Measurements from ENCODE around the gene FARP2. TPM values are rescaled to one million over a fixed set of nuclear protein-coding genes. Genes with fewer than 3 reads are reported as not detected.
"Not testable (repeated sequence)": the region's sequence is repeated elsewhere in the genome, so short reads cannot be mapped to it uniquely, and the experiment has no call there.

The FARP2 gene
- total RNA-seq, 1 donor from 2014 or later: 57.1 TPM

DNA sequence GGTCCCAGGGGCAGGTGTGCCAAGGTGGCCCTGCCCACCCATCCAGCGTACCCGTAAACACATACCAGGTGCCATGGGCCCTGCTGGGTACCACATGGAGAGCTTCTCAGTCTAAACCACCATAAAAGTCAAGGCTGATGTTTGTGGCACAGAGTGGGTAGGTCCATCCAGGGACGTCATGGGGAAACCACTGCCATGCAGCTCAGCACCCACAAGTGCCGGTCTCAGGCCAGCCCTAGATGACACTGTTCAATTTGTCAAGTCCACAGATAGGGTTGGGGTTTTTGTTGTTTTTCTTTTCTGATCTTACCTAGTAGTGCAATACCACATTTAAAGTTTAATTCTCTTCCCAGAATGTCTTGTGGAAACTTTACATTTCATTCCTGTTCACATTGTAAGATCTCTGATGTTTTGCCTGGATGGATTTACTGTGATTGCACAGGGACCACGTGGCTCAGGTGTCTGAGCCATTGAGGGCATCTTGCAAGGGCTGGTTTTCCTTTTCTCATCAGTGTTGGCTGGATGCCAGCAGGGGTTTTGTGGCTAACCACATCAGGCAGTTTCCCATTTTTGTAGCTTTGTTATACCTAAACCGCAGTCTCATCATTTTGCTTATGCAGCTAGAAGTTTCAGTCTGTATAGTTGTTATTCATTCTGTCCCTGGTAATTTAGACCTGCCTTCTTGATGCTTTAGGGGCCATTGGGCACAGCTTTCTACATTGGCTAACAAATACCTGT, 87.6 kb downstream of the FARP2 start:
- no peak overlapping the region for H3K27ac Mint-ChIP-seq (ENCODE audit: unreplicated experiment)
- no peaks in the 10 kb centered on the region for H3K4me1 Mint-ChIP-seq (ENCODE audit: low read depth)
- no peaks in the 10 kb centered on the region for H3K27me3 Mint-ChIP-seq (ENCODE audit: low read depth)
- peaks cover 21% of the 10 kb centered on the region for H3K36me3 Mint-ChIP-seq (ENCODE audit: low read depth)
- no peak for DNase-seq (ENCODE audit: low spot score)
- TF ChIP-seq, protein P1, sequence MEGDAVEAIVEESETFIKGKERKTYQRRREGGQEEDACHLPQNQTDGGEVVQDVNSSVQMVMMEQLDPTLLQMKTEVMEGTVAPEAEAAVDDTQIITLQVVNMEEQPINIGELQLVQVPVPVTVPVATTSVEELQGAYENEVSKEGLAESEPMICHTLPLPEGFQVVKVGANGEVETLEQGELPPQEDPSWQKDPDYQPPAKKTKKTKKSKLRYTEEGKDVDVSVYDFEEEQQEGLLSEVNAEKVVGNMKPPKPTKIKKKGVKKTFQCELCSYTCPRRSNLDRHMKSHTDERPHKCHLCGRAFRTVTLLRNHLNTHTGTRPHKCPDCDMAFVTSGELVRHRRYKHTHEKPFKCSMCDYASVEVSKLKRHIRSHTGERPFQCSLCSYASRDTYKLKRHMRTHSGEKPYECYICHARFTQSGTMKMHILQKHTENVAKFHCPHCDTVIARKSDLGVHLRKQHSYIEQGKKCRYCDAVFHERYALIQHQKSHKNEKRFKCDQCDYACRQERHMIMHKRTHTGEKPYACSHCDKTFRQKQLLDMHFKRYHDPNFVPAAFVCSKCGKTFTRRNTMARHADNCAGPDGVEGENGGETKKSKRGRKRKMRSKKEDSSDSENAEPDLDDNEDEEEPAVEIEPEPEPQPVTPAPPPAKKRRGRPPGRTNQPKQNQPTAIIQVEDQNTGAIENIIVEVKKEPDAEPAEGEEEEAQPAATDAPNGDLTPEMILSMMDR (IDR thresholded peaks at IDR 0.05): no peak
- no peaks in the 10 kb centered on the region for H3K9me3 Mint-ChIP-seq (ENCODE audit: low read depth)
- H3K4me3 Mint-ChIP-seq (ENCODE audit: unreplicated experiment): no peak overlapping the region

- Mint-ChIP-seq H3K27ac (ENCODE audit: unreplicated experiment) (no peak overlapping the region), H3K4me1 (ENCODE audit: low read depth) (no peaks in the 10 kb centered on the region), H3K4me3 (ENCODE audit: unreplicated experiment) (no peak overlapping the region), H3K36me3 (ENCODE audit: low read depth) (peaks cover 21% of the 10 kb centered on the region), H3K27me3 (ENCODE audit: low read depth) (no peaks in the 10 kb centered on the region), H3K9me3 (ENCODE audit: low read depth) (no peaks in the 10 kb centered on the region)
- TF ChIP-seq, protein P1 (IDR thresholded peaks at IDR 0.05): no peak
- DNase-seq (ENCODE audit: low spot score): no peak
These were observed 89.3 kb downstream of the FARP2 start for GRCh38 chr2:241445426-241445825.

- not testable (repeated sequence) for H3K27ac Mint-ChIP-seq (ENCODE audit: unreplicated experiment); H3K4me3 Mint-ChIP-seq (ENCODE audit: unreplicated experiment); H3K9me3 Mint-ChIP-seq (ENCODE audit: low read depth); H3K4me1 Mint-ChIP-seq (ENCODE audit: low read depth); H3K36me3 Mint-ChIP-seq (ENCODE audit: low read depth); DNase-seq (ENCODE audit: low spot score); H3K27me3 Mint-ChIP-seq (ENCODE audit: low read depth)
These were observed 94.0 kb downstream of the FARP2 start for GRCh38 chr2:241450092-241450491.

- Mint-ChIP-seq H3K9me3 (ENCODE audit: low read depth) (no peaks in the 10 kb centered on the region), H3K27ac (ENCODE audit: unreplicated experiment) (no peak overlapping the region), H3K4me1 (ENCODE audit: low read depth) (no peaks in the 10 kb centered on the region), H3K36me3 (ENCODE audit: low read depth) (peaks cover 7% of the 10 kb centered on the region), H3K4me3 (ENCODE audit: unreplicated experiment) (no peak overlapping the region), H3K27me3 (ENCODE audit: low read depth) (no peaks in the 10 kb centered on the region)
- no peak for DNase-seq (ENCODE audit: low spot score)
- TF ChIP-seq, protein P1 (IDR thresholded peaks at IDR 0.05): no peak
These were observed 95.9 kb downstream of the FARP2 start for GRCh38 chr2:241451840-241452506.

DNA sequence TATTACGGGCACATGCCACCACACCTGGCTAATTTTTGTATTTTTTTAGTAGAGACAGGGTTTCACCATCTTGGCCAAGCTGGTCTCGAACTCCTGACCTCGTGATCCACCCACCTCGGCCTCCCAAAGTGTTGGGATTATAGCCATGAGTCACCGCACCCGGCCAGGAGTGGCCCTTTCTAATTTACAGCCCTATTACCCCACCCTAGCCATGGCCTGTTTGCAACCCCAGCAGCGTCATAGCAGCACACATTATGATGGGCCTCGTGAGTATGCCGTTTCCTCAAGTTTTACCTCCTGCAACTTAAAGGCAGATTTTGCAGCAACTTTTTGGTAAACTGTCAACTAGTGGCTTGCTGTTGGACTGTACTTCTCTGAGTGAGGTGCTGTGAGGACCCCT, 97.8 kb downstream of the FARP2 start:
- H3K27me3 Mint-ChIP-seq (ENCODE audit: low read depth); H3K27ac Mint-ChIP-seq (ENCODE audit: unreplicated experiment); H3K36me3 Mint-ChIP-seq (ENCODE audit: low read depth); H3K4me3 Mint-ChIP-seq (ENCODE audit: unreplicated experiment); H3K4me1 Mint-ChIP-seq (ENCODE audit: low read depth); H3K9me3 Mint-ChIP-seq (ENCODE audit: low read depth); DNase-seq (ENCODE audit: low spot score): not testable (repeated sequence)

GRCh38 chr2:241454837-241455485, 98.9 kb downstream of the FARP2 start:
- DNase-seq (ENCODE audit: low spot score): no peak
- TF ChIP-seq, protein P1 (IDR thresholded peaks at IDR 0.05): no peak
- peaks cover 4% of the 10 kb centered on the region for H3K36me3 Mint-ChIP-seq (ENCODE audit: low read depth)
- no peaks in the 10 kb centered on the region for H3K4me1 Mint-ChIP-seq (ENCODE audit: low read depth)
- no peaks in the 10 kb centered on the region for H3K9me3 Mint-ChIP-seq (ENCODE audit: low read depth)
- no peak overlapping the region for H3K4me3 Mint-ChIP-seq (ENCODE audit: unreplicated experiment)
- no peak overlapping the region for H3K27ac Mint-ChIP-seq (ENCODE audit: unreplicated experiment)
- H3K27me3 Mint-ChIP-seq (ENCODE audit: low read depth): no peaks in the 10 kb centered on the region

Data from chondrocyte (in vitro differentiated cells).